IPS-11a (cell line): Measurements from ENCODE around the gene CHN1.

Experiments used
- H3K4me3 ChIP-seq: one replicate; pipeline ENCODE4 v1.5.1; 2013; ENCODE audit warnings: low read depth, low read length, control low read depth

Gene CHN1

GRCh38 chr2:174929786-174930185 is 75.4 kb downstream of the CHN1 start:
- no peak overlapping the region for H3K4me3 ChIP-seq

GRCh38 chr2:174925046-174925784 is 80.0 kb downstream of the CHN1 start:
- no peak overlapping the region for H3K4me3 ChIP-seq

GRCh38 chr2:174924061-174924693 is 81.0 kb downstream of the CHN1 start:
- H3K4me3 ChIP-seq, result no peak overlapping the region

GRCh38 chr2:174919947-174920595 is 85.1 kb downstream of the CHN1 start:
- no peak overlapping the region for H3K4me3 ChIP-seq

- no peak overlapping the region for H3K4me3 ChIP-seq
These were observed 86.2 kb downstream of the CHN1 start for GRCh38 chr2:174918886-174919526.

GRCh38 chr2:174916270-174916930 is 88.8 kb downstream of the CHN1 start:
- H3K4me3 ChIP-seq, result no peak overlapping the region

GRCh38 chr2:174914853-174915760 is 90.1 kb downstream of the CHN1 start:
- H3K4me3 ChIP-seq, result no peak overlapping the region

GRCh38 chr2:174908284-174908683 is 96.9 kb downstream of the CHN1 start:
- no peak overlapping the region for H3K4me3 ChIP-seq

- H3K4me3 ChIP-seq, result no peak overlapping the region
These were observed 102.0 kb downstream of the CHN1 start for GRCh38 chr2:174903264-174903556.

- no peak overlapping the region for H3K4me3 ChIP-seq
These were observed 102.5 kb downstream of the CHN1 start for GRCh38 chr2:174902506-174903263.

- H3K4me3 ChIP-seq, result no peak overlapping the region
These were observed 104.1 kb downstream of the CHN1 start for GRCh38 chr2:174901075-174901474.

- H3K4me3 ChIP-seq, result no peak overlapping the region
These were observed 107.9 kb downstream of the CHN1 start for GRCh38 chr2:174897286-174897685.

GRCh38 chr2:174893018-174893417 is 112.2 kb downstream of the CHN1 start:
- H3K4me3 ChIP-seq, result no peak overlapping the region

- no peak overlapping the region for H3K4me3 ChIP-seq
These were observed 112.6 kb downstream of the CHN1 start for GRCh38 chr2:174892546-174892945.

- no peak overlapping the region for H3K4me3 ChIP-seq
These were observed 116.4 kb downstream of the CHN1 start for GRCh38 chr2:174888646-174889271.

GRCh38 chr2:174888146-174888545 is 117.0 kb downstream of the CHN1 start:
- H3K4me3 ChIP-seq, result no peak overlapping the region

- no peak overlapping the region for H3K4me3 ChIP-seq
These were observed 122.8 kb downstream of the CHN1 start for GRCh38 chr2:174882416-174882815.

GRCh38 chr2:174881678-174882077 is 123.5 kb downstream of the CHN1 start:
- no peak overlapping the region for H3K4me3 ChIP-seq

GRCh38 chr2:174878537-174879147 is 126.5 kb downstream of the CHN1 start:
- no peak overlapping the region for H3K4me3 ChIP-seq
